Measurements from ENCODE around the gene KRT74.

KRT74 gene

GRCh38 chr12:52608826-52609630, 35.4 kb upstream of the KRT74 start:
- H3K9me3 Mint-ChIP-seq = no peaks in the 10 kb centered on the region
- no peak for ATAC-seq (replicated peaks)
- no peak overlapping the region for H3K4me3 Mint-ChIP-seq
- H3K27me3 Mint-ChIP-seq = peaks cover 7 to 52% of the 10 kb centered on the region in 2 donors
- peaks cover 13 to 41% of the 10 kb centered on the region in 2 donors for H3K4me1 Mint-ChIP-seq (ENCODE audit: low read depth in 2 of 2)
- no peak overlapping the region for H3K27ac Mint-ChIP-seq
- no peak for DNase-seq
- H3K36me3 Mint-ChIP-seq (ENCODE audit: insufficient read depth) = peaks cover 3% of the 10 kb centered on the region

- no peak overlapping the region for H3K4me3 Mint-ChIP-seq
- H3K27ac Mint-ChIP-seq = no peak overlapping the region
- H3K9me3 Mint-ChIP-seq = no peaks in the 10 kb centered on the region
- no peak for DNase-seq
- peaks cover 7 to 52% of the 10 kb centered on the region in 2 donors for H3K27me3 Mint-ChIP-seq
- H3K4me1 Mint-ChIP-seq (ENCODE audit: low read depth in 2 of 2) = peaks cover 11 to 41% of the 10 kb centered on the region in 2 donors
- H3K36me3 Mint-ChIP-seq (ENCODE audit: insufficient read depth) = peaks cover 3% of the 10 kb centered on the region
- ATAC-seq (replicated peaks) = no peak
Measured at GRCh38 chr12:52608161-52608560, 34.5 kb upstream of the KRT74 start.

GRCh38 chr12:52607314-52607713, 33.7 kb upstream of the KRT74 start:
- Mint-ChIP-seq H3K4me3 (no peak overlapping the region), H3K4me1 (ENCODE audit: low read depth in 2 of 2) (peaks cover 11 to 41% of the 10 kb centered on the region in 2 donors), H3K9me3 (no peaks in the 10 kb centered on the region), H3K27me3 (peaks cover 7 to 59% of the 10 kb centered on the region in 2 donors), H3K36me3 (ENCODE audit: insufficient read depth) (peaks cover 3% of the 10 kb centered on the region), H3K27ac (peak overlapping the region in 1 of 2 donors; percentile 12)
- ATAC-seq (replicated peaks) (no peak), DNase-seq (no peak)

- peaks cover 7 to 61% of the 10 kb centered on the region in 2 donors for H3K27me3 Mint-ChIP-seq
- ATAC-seq (replicated peaks) (no peak), DNase-seq (no peak)
- peaks cover 3% of the 10 kb centered on the region for H3K36me3 Mint-ChIP-seq (ENCODE audit: insufficient read depth)
- H3K4me3 Mint-ChIP-seq = no peak overlapping the region
- peak overlapping the region; percentile 12 to 25 for H3K27ac Mint-ChIP-seq
- no peaks in the 10 kb centered on the region for H3K9me3 Mint-ChIP-seq
- H3K4me1 Mint-ChIP-seq (ENCODE audit: low read depth in 2 of 2) = peaks cover 10 to 37% of the 10 kb centered on the region in 2 donors
Measured at GRCh38 chr12:52606581-52607218, 33.1 kb upstream of the KRT74 start.

GRCh38 chr12:52606096-52606495, 32.5 kb upstream of the KRT74 start:
- DNase-seq = no peak
- Mint-ChIP-seq H3K27ac (no peak overlapping the region), H3K9me3 (no peaks in the 10 kb centered on the region), H3K27me3 (peaks cover 7 to 59% of the 10 kb centered on the region in 2 donors), H3K4me3 (no peak overlapping the region), H3K36me3 (ENCODE audit: insufficient read depth) (peaks cover 3% of the 10 kb centered on the region), H3K4me1 (ENCODE audit: low read depth in 2 of 2) (peaks cover 8 to 36% of the 10 kb centered on the region in 2 donors)
- ATAC-seq (replicated peaks) = no peak

GRCh38 chr12:52605542-52605941, 31.9 kb upstream of the KRT74 start:
- no peaks in the 10 kb centered on the region for H3K9me3 Mint-ChIP-seq
- ATAC-seq (replicated peaks) (no peak), DNase-seq (no peak)
- H3K36me3 Mint-ChIP-seq (ENCODE audit: insufficient read depth) = peaks cover 3% of the 10 kb centered on the region
- no peak overlapping the region for H3K4me3 Mint-ChIP-seq
- H3K4me1 Mint-ChIP-seq (ENCODE audit: low read depth in 2 of 2) = peaks cover 4 to 32% of the 10 kb centered on the region in 2 donors
- peaks cover 7 to 56% of the 10 kb centered on the region in 2 donors for H3K27me3 Mint-ChIP-seq
- no peak overlapping the region for H3K27ac Mint-ChIP-seq

GRCh38 chr12:52604859-52605258, 31.2 kb upstream of the KRT74 start:
- Mint-ChIP-seq H3K27me3 (peaks cover 12 to 60% of the 10 kb centered on the region in 2 donors), H3K4me1 (ENCODE audit: low read depth in 2 of 2) (peaks cover 3 to 27% of the 10 kb centered on the region in 2 donors), H3K4me3 (no peak overlapping the region), H3K27ac (no peak overlapping the region), H3K9me3 (no peaks in the 10 kb centered on the region), H3K36me3 (ENCODE audit: insufficient read depth) (peaks cover 3% of the 10 kb centered on the region)
- no peak for ATAC-seq (replicated peaks)
- DNase-seq = no peak

GRCh38 chr12:52603314-52603713, 29.7 kb upstream of the KRT74 start:
- Mint-ChIP-seq H3K4me3 (no peak overlapping the region), H3K4me1 (ENCODE audit: low read depth in 2 of 2) (peaks cover 3 to 23% of the 10 kb centered on the region in 2 donors)

GRCh38 chr12:52602552-52602951, 28.9 kb upstream of the KRT74 start:
- no peak overlapping the region for H3K4me3 Mint-ChIP-seq
- DNase-seq = no peak
- H3K27ac Mint-ChIP-seq = no peak overlapping the region
- no peaks in the 10 kb centered on the region for H3K9me3 Mint-ChIP-seq
- peaks cover 3 to 19% of the 10 kb centered on the region in 2 donors for H3K4me1 Mint-ChIP-seq (ENCODE audit: low read depth in 2 of 2)
- peaks cover 28 to 59% of the 10 kb centered on the region in 2 donors for H3K27me3 Mint-ChIP-seq
- no peaks in the 10 kb centered on the region for H3K36me3 Mint-ChIP-seq (ENCODE audit: insufficient read depth)
- no peak for ATAC-seq (replicated peaks)

More at GRCh38 chr12:52603314-52603713, 29.7 kb upstream of the KRT74 start:
- Mint-ChIP-seq H3K27ac (no peak overlapping the region), H3K27me3 (peaks cover 27 to 61% of the 10 kb centered on the region in 2 donors), H3K9me3 (no peaks in the 10 kb centered on the region), H3K36me3 (ENCODE audit: insufficient read depth) (no peaks in the 10 kb centered on the region)
- ATAC-seq (replicated peaks) = no peak
- no peak for DNase-seq

- no peak for ATAC-seq (replicated peaks)
- Mint-ChIP-seq H3K27ac (no peak overlapping the region), H3K36me3 (ENCODE audit: insufficient read depth) (no peaks in the 10 kb centered on the region), H3K4me1 (ENCODE audit: low read depth in 2 of 2) (peaks cover 1 to 14% of the 10 kb centered on the region in 2 donors), H3K9me3 (no peaks in the 10 kb centered on the region), H3K4me3 (no peak overlapping the region), H3K27me3 (peaks cover 25 to 50% of the 10 kb centered on the region in 2 donors)
- DNase-seq = no peak
Measured at GRCh38 chr12:52601671-52602070, 28.0 kb upstream of the KRT74 start.

GRCh38 chr12:52600941-52601481, 27.4 kb upstream of the KRT74 start, which contains the start of gene KRT72:
Gene KRT72 (minus strand): TSS chr12:52601463. CDS start chr12:52601452, 11 bp downstream.
- Mint-ChIP-seq H3K9me3 (no peaks in the 10 kb centered on the region), H3K27ac (no peak within 1 kb of the TSS), H3K4me3 (no peak within 1 kb of the TSS), H3K27me3 (peaks cover 25 to 47% of the 10 kb centered on the region in 2 donors), H3K36me3 (ENCODE audit: insufficient read depth) (no peaks in the 10 kb centered on the region), H3K4me1 (ENCODE audit: low read depth in 2 of 2) (peaks cover 0 to 14% of the 10 kb centered on the region in 2 donors)
- DNase-seq (no peak), ATAC-seq (replicated peaks) (no peak)

GRCh38 chr12:52600475-52600874, 26.8 kb upstream of the KRT74 start:
- peaks cover 25 to 47% of the 10 kb centered on the region in 2 donors for H3K27me3 Mint-ChIP-seq
- H3K36me3 Mint-ChIP-seq (ENCODE audit: insufficient read depth) = no peaks in the 10 kb centered on the region
- no peak overlapping the region for H3K4me3 Mint-ChIP-seq
- peaks cover 0 to 9% of the 10 kb centered on the region in 2 donors for H3K4me1 Mint-ChIP-seq (ENCODE audit: low read depth in 2 of 2)
- H3K9me3 Mint-ChIP-seq = no peaks in the 10 kb centered on the region
- no peak for DNase-seq
- no peak overlapping the region for H3K27ac Mint-ChIP-seq
- no peak for ATAC-seq (replicated peaks)

- Mint-ChIP-seq H3K36me3 (ENCODE audit: insufficient read depth) (no peaks in the 10 kb centered on the region), H3K27ac (no peak overlapping the region), H3K9me3 (no peaks in the 10 kb centered on the region), H3K4me3 (no peak overlapping the region), H3K4me1 (ENCODE audit: low read depth in 2 of 2) (peaks cover 0 to 6% of the 10 kb centered on the region in 2 donors), H3K27me3 (peaks cover 25 to 47% of the 10 kb centered on the region in 2 donors)
- ATAC-seq (replicated peaks) = no peak
- no peak for DNase-seq
Measured at GRCh38 chr12:52600071-52600470, 26.4 kb upstream of the KRT74 start.

Data from effector memory CD8-positive, alpha-beta T cell (primary cell).